Effector memory CD8-positive, alpha-beta T cell (primary cell): ENCODE data around the gene HTRA3.

Source experiments
- ATAC-seq: fragments of 150-1000 bp; cut with Tn5 transposase; replicated peaks from 2 replicates; pipeline ENCODE4 v1.10.0; 2021; ENCODE audit warnings: mild to moderate bottlenecking, moderate library complexity
- DNase-seq, 3 experiments: peaks; one replicate each; pipeline ENCODE4 v3.0.0; 2021
- H3K27ac Mint-ChIP-seq, 2 donors: one replicate each; pipeline ENCODE4 v1.8.0; 2022; ENCODE audit warnings: mild to moderate bottlenecking in 2 of 2, mixed read lengths in 2 of 2, moderate library complexity in 2 of 2
- H3K27me3 Mint-ChIP-seq, 2 donors: one replicate each; pipeline ENCODE4 v1.8.0; 2022; ENCODE audit warnings: mixed read lengths in 2 of 2
- H3K36me3 Mint-ChIP-seq: one replicate; pipeline ENCODE4 v1.8.0; 2022; ENCODE audit warnings: mild to moderate bottlenecking, moderate library complexity, mixed read lengths; ENCODE audit not compliant: insufficient read depth
- H3K4me1 Mint-ChIP-seq, 2 donors: one replicate each; pipeline ENCODE4 v1.8.0; 2022; ENCODE audit warnings: low read depth in 2 of 2, mixed read lengths in 2 of 2
- H3K4me3 Mint-ChIP-seq, 2 donors: one replicate each; pipeline ENCODE4 v1.8.0; 2022; ENCODE audit warnings: mild to moderate bottlenecking in 2 of 2, mixed read lengths in 2 of 2, moderate library complexity in 2 of 2
- H3K9me3 Mint-ChIP-seq, 2 donors: one replicate each; pipeline ENCODE4 v1.8.0; 2022; ENCODE audit warnings: mixed read lengths in 2 of 2

The HTRA3 gene

GRCh38 chr4:8318509-8318908 lies 49.0 kb downstream of the HTRA3 start:
- Mint-ChIP-seq H3K4me3 (no peak overlapping the region), H3K27me3 (peaks cover 10 to 20% of the 10 kb centered on the region in 2 donors), H3K4me1 (no peaks in the 10 kb centered on the region), H3K36me3 (no peaks in the 10 kb centered on the region), H3K9me3 (no peaks in the 10 kb centered on the region), H3K27ac (no peak overlapping the region)
- ATAC-seq, result no peak
- no peak for DNase-seq

DNA sequence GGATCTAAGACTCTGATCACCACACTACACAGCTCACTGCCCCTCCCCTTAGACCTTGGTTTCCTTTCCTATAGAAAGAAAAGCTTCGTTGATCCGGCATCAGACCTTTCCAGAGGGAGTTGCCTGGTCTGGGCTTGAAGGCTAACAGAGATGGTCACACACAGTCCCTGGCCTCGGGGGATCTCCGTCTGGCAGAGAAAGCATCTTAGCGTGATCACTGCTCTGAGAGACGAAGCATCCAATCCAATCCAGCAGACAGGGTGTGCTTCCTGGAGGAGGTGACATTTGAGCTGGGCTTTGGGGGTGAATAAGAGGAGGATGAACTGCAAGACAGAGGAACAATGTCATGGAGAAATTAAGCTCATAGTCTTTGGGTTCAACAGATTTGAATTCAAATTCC lies 49.5 kb downstream of the HTRA3 start:
- ATAC-seq, result no peak
- no peak for DNase-seq
- no peak overlapping the region for H3K4me3 Mint-ChIP-seq
- no peaks in the 10 kb centered on the region for H3K9me3 Mint-ChIP-seq
- no peaks in the 10 kb centered on the region for H3K4me1 Mint-ChIP-seq
- H3K27ac Mint-ChIP-seq, result no peak overlapping the region
- peaks cover 10 to 19% of the 10 kb centered on the region in 2 donors for H3K27me3 Mint-ChIP-seq
- H3K36me3 Mint-ChIP-seq, result no peaks in the 10 kb centered on the region

DNA sequence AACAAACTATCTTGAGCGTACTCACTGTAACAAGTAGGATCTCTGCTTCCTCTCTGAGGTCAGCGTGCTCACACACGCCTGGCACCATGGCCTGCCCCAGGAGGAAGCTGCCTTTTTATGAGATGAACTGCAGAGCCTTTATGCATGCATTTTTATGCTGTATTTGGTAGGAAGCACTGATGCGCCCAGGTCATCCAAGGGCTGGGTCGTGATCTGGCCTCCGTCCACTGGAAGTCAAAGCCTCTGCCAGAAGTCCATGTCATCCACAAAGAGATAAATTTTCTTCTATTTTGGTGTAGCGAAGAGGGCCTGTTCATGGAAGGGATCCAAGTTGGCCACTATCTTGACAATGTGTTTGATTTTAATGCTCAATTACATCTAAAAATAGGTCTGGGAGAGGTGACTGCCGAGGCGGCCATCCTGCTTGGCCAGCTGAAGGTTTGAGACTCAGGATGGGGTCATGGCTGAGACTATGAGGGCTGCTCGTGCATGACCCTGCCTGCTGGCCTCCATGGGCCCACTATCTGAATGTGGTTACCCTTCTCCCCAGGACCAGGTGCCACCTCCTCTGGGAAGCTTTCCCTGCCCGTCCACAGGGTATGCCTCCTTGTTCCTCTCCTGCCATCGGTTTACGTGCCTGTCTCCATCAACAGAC lies 50.3 kb downstream of the HTRA3 start:
- Mint-ChIP-seq H3K4me1 (no peaks in the 10 kb centered on the region), H3K36me3 (no peaks in the 10 kb centered on the region), H3K9me3 (no peaks in the 10 kb centered on the region), H3K27ac (no peak overlapping the region), H3K27me3 (peaks cover 10 to 11% of the 10 kb centered on the region in 2 donors), H3K4me3 (no peak overlapping the region)
- DNase-seq (no peak), ATAC-seq (no peak)

- Mint-ChIP-seq H3K9me3 (no peaks in the 10 kb centered on the region), H3K4me1 (no peaks in the 10 kb centered on the region), H3K27me3 (peaks cover 5 to 6% of the 10 kb centered on the region in 2 donors), H3K36me3 (no peaks in the 10 kb centered on the region), H3K27ac (no peak overlapping the region), H3K4me3 (no peak overlapping the region)
- DNase-seq, result no peak
- no peak for ATAC-seq
Measured at GRCh38 chr4:8320386-8320750, 50.8 kb downstream of the HTRA3 start.

- Mint-ChIP-seq H3K27me3 (no peaks in the 10 kb centered on the region), H3K9me3 (no peaks in the 10 kb centered on the region), H3K4me3 (no peak overlapping the region), H3K27ac (no peak overlapping the region), H3K36me3 (no peaks in the 10 kb centered on the region), H3K4me1 (no peaks in the 10 kb centered on the region)
- ATAC-seq (no peak), DNase-seq (no peak)
Measured at GRCh38 chr4:8321220-8321619, 51.7 kb downstream of the HTRA3 start.

DNA sequence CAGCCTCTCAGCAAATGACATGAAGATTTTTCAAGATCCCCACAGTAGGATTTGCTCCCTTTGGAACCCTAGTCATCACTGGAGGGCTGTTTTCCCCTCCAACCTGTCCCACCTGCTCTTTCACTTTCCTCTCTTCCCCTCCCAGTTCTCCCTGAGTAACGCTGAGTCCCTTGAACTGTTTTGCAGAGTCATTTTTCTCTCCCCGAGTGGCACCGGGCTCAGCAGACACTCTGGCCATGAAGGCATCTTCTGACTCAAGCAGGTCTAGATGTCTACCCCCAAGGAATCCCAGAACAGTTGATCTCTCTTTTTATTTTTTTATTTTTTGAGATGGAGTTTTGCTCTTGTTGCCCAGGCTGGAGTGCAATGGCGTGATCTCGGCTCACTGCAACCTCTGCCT lies 52.2 kb downstream of the HTRA3 start:
- ATAC-seq (no peak), DNase-seq (no peak)
- no peak overlapping the region for H3K4me3 Mint-ChIP-seq
- no peaks in the 10 kb centered on the region for H3K27me3 Mint-ChIP-seq
- no peak overlapping the region for H3K27ac Mint-ChIP-seq
- no peaks in the 10 kb centered on the region for H3K9me3 Mint-ChIP-seq
- H3K4me1 Mint-ChIP-seq, result no peaks in the 10 kb centered on the region
- no peaks in the 10 kb centered on the region for H3K36me3 Mint-ChIP-seq

DNA sequence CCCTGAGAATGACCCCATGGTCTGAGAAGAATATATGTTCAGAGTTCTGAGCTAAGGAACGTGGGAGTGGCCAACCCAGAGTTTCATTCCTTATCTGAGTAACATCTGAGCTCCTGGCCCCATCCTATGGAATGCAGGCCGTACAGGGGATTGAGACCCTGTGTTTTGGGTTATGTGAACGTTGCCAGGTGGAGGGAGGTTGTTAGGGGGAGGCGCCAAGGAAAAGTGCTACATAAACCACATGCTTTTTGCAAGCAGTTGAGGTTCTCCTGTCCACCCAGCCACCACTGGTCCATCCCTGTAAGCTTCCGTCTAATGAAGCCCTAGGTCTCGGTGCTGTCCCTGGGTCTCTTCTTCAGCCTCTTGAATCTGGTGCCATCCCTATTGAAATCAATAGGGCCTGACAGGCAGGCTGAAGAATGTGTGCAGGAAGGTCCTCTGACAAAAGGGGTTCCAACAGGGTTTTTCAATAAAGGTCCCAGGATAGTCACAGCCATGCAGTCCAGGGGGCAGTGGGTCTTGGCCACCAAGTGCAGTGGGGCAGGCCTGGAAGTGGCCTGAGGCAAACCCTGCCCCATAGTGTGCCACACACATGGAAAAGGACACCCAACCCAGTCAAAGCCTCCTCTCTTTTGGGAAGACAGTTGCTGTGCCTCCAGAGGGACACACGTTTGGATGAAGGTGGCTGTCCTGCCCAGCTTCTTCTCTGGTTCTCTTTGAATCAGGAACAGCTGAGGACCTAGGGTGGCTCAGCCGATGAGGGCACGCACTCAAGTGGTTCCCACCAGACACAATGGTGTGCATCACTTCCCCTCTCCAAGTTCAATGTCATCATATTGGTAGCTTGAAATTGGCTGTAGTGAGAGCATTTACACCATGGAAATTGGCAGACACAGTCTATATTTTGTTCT lies 53.5 kb downstream of the HTRA3 start:
- Mint-ChIP-seq H3K9me3 (no peaks in the 10 kb centered on the region), H3K27ac (no peak overlapping the region), H3K4me3 (no peak overlapping the region), H3K36me3 (no peaks in the 10 kb centered on the region), H3K27me3 (no peaks in the 10 kb centered on the region), H3K4me1 (no peaks in the 10 kb centered on the region)
- no peak for ATAC-seq
- DNase-seq, result no peak

- no peaks in the 10 kb centered on the region for H3K36me3 Mint-ChIP-seq
- no peak for DNase-seq
- no peaks in the 10 kb centered on the region for H3K4me1 Mint-ChIP-seq
- ATAC-seq, result no peak
- H3K27me3 Mint-ChIP-seq, result peaks cover 5 to 9% of the 10 kb centered on the region in 2 donors
- no peak overlapping the region for H3K27ac Mint-ChIP-seq
- no peaks in the 10 kb centered on the region for H3K9me3 Mint-ChIP-seq
- no peak overlapping the region for H3K4me3 Mint-ChIP-seq
Measured at GRCh38 chr4:8323947-8324555, 54.5 kb downstream of the HTRA3 start.

- peaks cover 5 to 15% of the 10 kb centered on the region in 2 donors for H3K27me3 Mint-ChIP-seq
- H3K4me1 Mint-ChIP-seq, result no peaks in the 10 kb centered on the region
- no peaks in the 10 kb centered on the region for H3K9me3 Mint-ChIP-seq
- DNase-seq (no peak), ATAC-seq (no peak)
- H3K4me3 Mint-ChIP-seq, result no peak overlapping the region
- H3K36me3 Mint-ChIP-seq, result no peaks in the 10 kb centered on the region
- no peak overlapping the region for H3K27ac Mint-ChIP-seq
Measured at GRCh38 chr4:8324640-8325239, 55.2 kb downstream of the HTRA3 start.

DNA sequence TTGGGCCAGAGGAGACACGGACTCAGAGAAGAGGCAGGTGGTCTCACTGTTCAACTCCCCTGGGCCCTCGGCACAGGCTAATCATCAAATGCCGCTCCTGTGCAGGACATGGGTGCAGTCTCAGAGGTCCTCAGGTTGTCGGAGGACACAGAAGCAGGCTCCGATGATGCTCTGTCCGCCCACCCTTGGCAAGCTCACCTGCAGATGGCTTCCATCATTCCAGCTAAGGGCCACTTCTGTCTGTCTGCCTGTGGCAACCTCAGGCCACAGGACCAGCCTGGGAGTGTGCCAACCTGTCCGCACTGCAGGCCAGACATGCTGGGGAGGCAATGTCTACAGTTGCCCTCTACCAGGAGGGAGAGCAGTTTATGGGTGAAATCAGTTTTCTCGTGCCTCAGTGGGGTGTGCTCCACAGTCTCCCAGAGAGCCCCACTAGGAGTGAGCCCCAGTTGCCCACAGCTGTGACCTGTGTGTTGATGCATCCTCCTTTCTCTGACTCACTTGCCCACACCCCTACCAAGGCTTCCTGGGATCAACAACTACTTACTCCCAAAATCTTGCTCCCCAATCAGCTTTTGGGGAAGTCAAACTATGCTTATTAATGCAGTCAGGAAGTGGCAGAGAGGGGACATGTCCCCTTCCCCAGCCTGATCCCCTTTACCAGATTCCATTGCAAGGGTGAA lies 55.9 kb downstream of the HTRA3 start:
- Mint-ChIP-seq H3K4me3 (no peak overlapping the region), H3K36me3 (no peaks in the 10 kb centered on the region), H3K4me1 (no peaks in the 10 kb centered on the region), H3K27me3 (peaks cover 5 to 16% of the 10 kb centered on the region in 2 donors), H3K27ac (no peak overlapping the region), H3K9me3 (no peaks in the 10 kb centered on the region)
- DNase-seq (no peak), ATAC-seq (no peak)

GRCh38 chr4:8326206-8326605 lies 56.7 kb downstream of the HTRA3 start:
- Mint-ChIP-seq H3K9me3 (no peaks in the 10 kb centered on the region), H3K27me3 (peaks cover 5 to 16% of the 10 kb centered on the region in 2 donors), H3K4me3 (no peak overlapping the region), H3K27ac (no peak overlapping the region), H3K36me3 (no peaks in the 10 kb centered on the region), H3K4me1 (no peaks in the 10 kb centered on the region)
- ATAC-seq, result no peak
- no peak for DNase-seq

DNA sequence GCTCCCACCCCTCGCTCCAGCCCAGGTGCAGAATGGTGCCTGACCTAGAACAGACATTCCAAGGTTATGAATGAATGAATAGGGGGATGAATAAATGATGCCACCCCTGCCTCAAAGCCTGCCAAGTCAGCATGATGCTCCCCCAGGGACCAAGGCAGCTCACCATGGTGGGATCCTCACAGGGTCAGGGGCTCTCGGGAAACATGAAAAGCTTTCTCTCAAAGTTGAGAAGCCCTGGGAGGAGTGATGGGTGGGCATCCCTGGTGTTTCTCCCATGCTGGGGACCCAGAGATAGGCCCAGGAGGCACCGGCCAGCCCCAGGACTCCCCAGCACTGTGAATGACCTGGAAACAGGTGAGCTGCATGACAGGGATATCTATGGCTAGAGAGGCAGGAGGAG lies 58.9 kb downstream of the HTRA3 start:
- no peak overlapping the region for H3K27ac Mint-ChIP-seq

DNA sequence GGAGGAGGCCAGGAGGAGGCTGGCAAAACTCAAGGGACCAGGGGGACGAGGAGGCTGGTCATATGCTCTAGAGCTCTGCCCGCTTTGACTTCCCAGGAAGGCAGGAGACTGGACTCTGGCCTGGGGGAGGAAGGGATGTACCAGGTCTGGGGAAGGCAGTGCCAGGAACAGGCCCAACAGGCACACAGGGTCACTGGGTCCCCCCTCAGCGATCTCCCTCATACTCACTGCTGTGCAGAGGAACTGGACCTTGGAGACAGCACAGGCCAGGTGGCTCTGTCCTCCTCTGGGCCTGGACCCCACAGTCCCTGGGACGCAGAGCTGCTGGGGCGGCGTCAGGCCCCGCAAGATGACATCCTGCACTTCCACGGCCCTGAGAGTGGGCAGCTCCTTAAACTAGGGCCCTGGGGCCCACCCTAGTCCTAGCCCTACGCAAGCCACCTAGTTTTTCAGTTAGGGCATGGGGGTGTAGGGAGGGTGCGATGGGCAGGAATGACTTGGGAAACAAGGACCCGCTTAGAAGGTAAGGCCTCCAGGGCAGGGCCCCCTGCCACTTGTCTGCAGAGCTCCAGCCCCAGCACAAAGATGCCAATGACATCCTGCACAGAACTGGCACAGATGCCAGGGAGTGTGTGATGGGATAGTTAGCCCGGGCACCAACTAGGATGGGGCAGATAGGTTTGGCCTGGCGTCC lies 59.5 kb downstream of the HTRA3 start:
- no peak overlapping the region for H3K27ac Mint-ChIP-seq
- H3K36me3 Mint-ChIP-seq, result no peaks in the 10 kb centered on the region
- peaks cover 5 to 30% of the 10 kb centered on the region in 2 donors for H3K27me3 Mint-ChIP-seq
- no peak overlapping the region for H3K4me3 Mint-ChIP-seq
- ATAC-seq (no peak), DNase-seq (no peak)
- no peaks in the 10 kb centered on the region for H3K4me1 Mint-ChIP-seq
- peaks cover 0 to 5% of the 10 kb centered on the region in 2 donors for H3K9me3 Mint-ChIP-seq

More for the DNA sequence above, 58.9 kb downstream of the HTRA3 start:
- Mint-ChIP-seq H3K36me3 (no peaks in the 10 kb centered on the region), H3K27me3 (peaks cover 5 to 30% of the 10 kb centered on the region in 2 donors), H3K9me3 (peaks cover 0 to 5% of the 10 kb centered on the region in 2 donors), H3K4me3 (no peak overlapping the region), H3K4me1 (no peaks in the 10 kb centered on the region)
- no peak for DNase-seq
- no peak for ATAC-seq
